Activated T-cell treated with anti-CD3 and anti-CD28 coated beads, Interleukin-2, amount 50 U/mL, for 24 hours (primary cell): ENCODE results near the gene BAIAP2L1.
"Not testable (repeated sequence)": the region's sequence is repeated elsewhere in the genome, so short reads cannot be mapped to it uniquely, and the experiment has no call there.

ENCODE experiments used
- DNase-seq: peaks from one replicate; pipeline ENCODE4 v3.0.0-alpha.2; 2020
- H3K27ac Mint-ChIP-seq: 2 replicates; pipeline ENCODE4 v1.8.0; 2020; ENCODE audit warnings: mild to moderate bottlenecking, mixed read lengths
- H3K27me3 Mint-ChIP-seq: 2 replicates; pipeline ENCODE4 v1.8.0; 2020; ENCODE audit warnings: mixed read lengths
- H3K36me3 Mint-ChIP-seq: 2 replicates; pipeline ENCODE4 v1.8.0; 2020; ENCODE audit warnings: low read depth, mixed read lengths
- H3K4me1 Mint-ChIP-seq: 2 replicates; pipeline ENCODE4 v1.8.0; 2020; ENCODE audit warnings: low read depth, mixed read lengths
- H3K4me3 Mint-ChIP-seq: 2 replicates; pipeline ENCODE4 v1.8.0; 2020; ENCODE audit warnings: mild to moderate bottlenecking, moderate library complexity, mixed read lengths
- H3K9me3 Mint-ChIP-seq: 2 replicates; pipeline ENCODE4 v1.8.0; 2020; ENCODE audit warnings: mixed read lengths

Gene BAIAP2L1

GRCh38 chr7:98329100-98329790 lies 71.6 kb downstream of the BAIAP2L1 start:
- Mint-ChIP-seq H3K36me3 (no peaks in the 10 kb centered on the region), H3K4me1 (no peaks in the 10 kb centered on the region), H3K4me3 (no peak overlapping the region), H3K27me3 (no peaks in the 10 kb centered on the region), H3K27ac (no peak overlapping the region), H3K9me3 (peaks cover 5% of the 10 kb centered on the region)
- DNase-seq = no peak

- DNase-seq = no peak
- Mint-ChIP-seq H3K4me1 (no peaks in the 10 kb centered on the region), H3K36me3 (no peaks in the 10 kb centered on the region), H3K9me3 (peaks cover under 1% of the 10 kb centered on the region), H3K27me3 (peaks cover 15% of the 10 kb centered on the region), H3K27ac (no peak overlapping the region), H3K4me3 (no peak overlapping the region)
Measured at GRCh38 chr7:98324782-98325181, 76.1 kb downstream of the BAIAP2L1 start.

- DNase-seq = no peak
- no peak overlapping the region for H3K27ac Mint-ChIP-seq
Measured at GRCh38 chr7:98323597-98324322, 77.1 kb downstream of the BAIAP2L1 start.

GRCh38 chr7:98322331-98323270 lies 78.3 kb downstream of the BAIAP2L1 start:
- H3K4me1 Mint-ChIP-seq = no peaks in the 10 kb centered on the region
- H3K36me3 Mint-ChIP-seq = no peaks in the 10 kb centered on the region
- no peak for DNase-seq
- no peaks in the 10 kb centered on the region for H3K9me3 Mint-ChIP-seq
- no peak overlapping the region for H3K4me3 Mint-ChIP-seq
- H3K27ac Mint-ChIP-seq = no peak overlapping the region
- H3K27me3 Mint-ChIP-seq = peaks cover 15% of the 10 kb centered on the region

More at GRCh38 chr7:98323597-98324322, 77.1 kb downstream of the BAIAP2L1 start:
- peaks cover 15% of the 10 kb centered on the region for H3K27me3 Mint-ChIP-seq
- H3K4me1 Mint-ChIP-seq = no peaks in the 10 kb centered on the region
- H3K4me3 Mint-ChIP-seq = no peak overlapping the region
- H3K9me3 Mint-ChIP-seq = no peaks in the 10 kb centered on the region
- H3K36me3 Mint-ChIP-seq = no peaks in the 10 kb centered on the region

- Mint-ChIP-seq H3K27me3 (peaks cover 15% of the 10 kb centered on the region), H3K9me3 (no peaks in the 10 kb centered on the region), H3K27ac (no peak overlapping the region), H3K36me3 (no peaks in the 10 kb centered on the region), H3K4me1 (no peaks in the 10 kb centered on the region), H3K4me3 (no peak overlapping the region)
- no peak for DNase-seq
Measured at GRCh38 chr7:98321301-98321700, 79.6 kb downstream of the BAIAP2L1 start.

GRCh38 chr7:98319176-98319575 lies 81.7 kb downstream of the BAIAP2L1 start:
- H3K4me1 Mint-ChIP-seq = no peaks in the 10 kb centered on the region
- H3K27ac Mint-ChIP-seq = no peak overlapping the region
- H3K4me3 Mint-ChIP-seq = no peak overlapping the region
- peaks cover 2% of the 10 kb centered on the region for H3K36me3 Mint-ChIP-seq
- peaks cover 15% of the 10 kb centered on the region for H3K27me3 Mint-ChIP-seq
- DNase-seq = no peak
- no peaks in the 10 kb centered on the region for H3K9me3 Mint-ChIP-seq

GRCh38 chr7:98317366-98318040 lies 83.4 kb downstream of the BAIAP2L1 start:
- no peaks in the 10 kb centered on the region for H3K9me3 Mint-ChIP-seq
- H3K36me3 Mint-ChIP-seq = peaks cover 2% of the 10 kb centered on the region
- no peak for DNase-seq
- H3K27me3 Mint-ChIP-seq = peaks cover 6% of the 10 kb centered on the region
- H3K27ac Mint-ChIP-seq = no peak overlapping the region
- H3K4me1 Mint-ChIP-seq = no peaks in the 10 kb centered on the region
- no peak overlapping the region for H3K4me3 Mint-ChIP-seq

- H3K27me3 Mint-ChIP-seq, H3K4me3 Mint-ChIP-seq, DNase-seq, H3K9me3 Mint-ChIP-seq, H3K27ac Mint-ChIP-seq, H3K36me3 Mint-ChIP-seq, H3K4me1 Mint-ChIP-seq: not testable (repeated sequence)
Measured at GRCh38 chr7:98315994-98316527, 84.8 kb downstream of the BAIAP2L1 start.

GRCh38 chr7:98315318-98315993 lies 85.4 kb downstream of the BAIAP2L1 start:
- H3K36me3 Mint-ChIP-seq = peaks cover 2% of the 10 kb centered on the region
- H3K4me3 Mint-ChIP-seq = no peak overlapping the region
- DNase-seq = no peak
- no peak overlapping the region for H3K27ac Mint-ChIP-seq
- H3K27me3 Mint-ChIP-seq = no peaks in the 10 kb centered on the region
- H3K4me1 Mint-ChIP-seq = no peaks in the 10 kb centered on the region
- no peaks in the 10 kb centered on the region for H3K9me3 Mint-ChIP-seq

- no peaks in the 10 kb centered on the region for H3K27me3 Mint-ChIP-seq
- no peaks in the 10 kb centered on the region for H3K4me1 Mint-ChIP-seq
- no peaks in the 10 kb centered on the region for H3K9me3 Mint-ChIP-seq
- peaks cover 2% of the 10 kb centered on the region for H3K36me3 Mint-ChIP-seq
- H3K4me3 Mint-ChIP-seq = no peak overlapping the region
- no peak for DNase-seq
- no peak overlapping the region for H3K27ac Mint-ChIP-seq
Measured at GRCh38 chr7:98314469-98314868, 86.4 kb downstream of the BAIAP2L1 start.

- H3K4me3 Mint-ChIP-seq = no peak overlapping the region
- H3K4me1 Mint-ChIP-seq = no peaks in the 10 kb centered on the region
- no peaks in the 10 kb centered on the region for H3K27me3 Mint-ChIP-seq
- no peak overlapping the region for H3K27ac Mint-ChIP-seq
- peaks cover 3% of the 10 kb centered on the region for H3K36me3 Mint-ChIP-seq
- DNase-seq = no peak
- H3K9me3 Mint-ChIP-seq = no peaks in the 10 kb centered on the region
Measured at GRCh38 chr7:98312201-98312600, 88.7 kb downstream of the BAIAP2L1 start.

GRCh38 chr7:98309566-98309965 lies 91.3 kb downstream of the BAIAP2L1 start:
- Mint-ChIP-seq H3K36me3 (peaks cover 1% of the 10 kb centered on the region), H3K4me3 (no peak overlapping the region), H3K9me3 (no peaks in the 10 kb centered on the region), H3K27ac (no peak overlapping the region), H3K4me1 (no peaks in the 10 kb centered on the region), H3K27me3 (no peaks in the 10 kb centered on the region)
- no peak for DNase-seq

GRCh38 chr7:98307971-98308466 lies 92.9 kb downstream of the BAIAP2L1 start:
- Mint-ChIP-seq H3K4me3 (no peak overlapping the region), H3K9me3 (no peaks in the 10 kb centered on the region), H3K27ac (no peak overlapping the region), H3K4me1 (no peaks in the 10 kb centered on the region), H3K27me3 (no peaks in the 10 kb centered on the region), H3K36me3 (peaks cover 1% of the 10 kb centered on the region)
- DNase-seq = no peak
